ENCODE data around the gene SERPINB6. TPM values are rescaled to one million over a fixed set of nuclear protein-coding genes. Genes with fewer than 3 reads are reported as not detected.

Gene SERPINB6
- total RNA-seq, 2 experiments from 2014 or later: 55.2 to 56.0 TPM

DNA sequence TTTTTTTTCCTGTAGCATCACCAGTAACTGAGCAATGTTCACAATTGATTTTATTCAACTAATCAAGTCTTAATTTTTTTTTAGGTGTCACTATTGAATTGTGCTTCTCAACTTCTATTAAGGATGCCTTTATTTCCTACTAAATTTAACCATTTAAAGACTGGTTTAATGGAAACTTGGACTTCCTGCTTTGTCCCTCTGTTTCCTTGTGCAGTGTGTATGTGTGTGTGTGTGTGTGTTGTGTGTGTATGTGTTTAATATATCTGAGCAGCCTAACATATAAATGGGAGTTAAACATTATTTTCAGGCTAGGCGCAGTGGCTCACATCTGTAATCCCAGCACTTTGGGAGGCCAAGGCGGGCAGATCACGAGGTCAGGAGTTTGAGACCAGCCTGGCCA is 1.8 kb downstream of the SERPINB6 start:
- Mint-ChIP-seq H3K27ac (peak overlapping the region; percentile 45), H3K4me1 (peaks cover 45% of the 10 kb centered on the region), H3K4me3 (peak overlapping the region; percentile 48), H3K27me3 (no peaks in the 10 kb centered on the region), H3K9me3 (ENCODE audit: low read depth) (peaks cover 6% of the 10 kb centered on the region), H3K36me3 (peaks cover 13% of the 10 kb centered on the region)
- DNase-seq (no peak), ATAC-seq (no peak)
- CTCF ChIA-PET: no interaction called here

DNA sequence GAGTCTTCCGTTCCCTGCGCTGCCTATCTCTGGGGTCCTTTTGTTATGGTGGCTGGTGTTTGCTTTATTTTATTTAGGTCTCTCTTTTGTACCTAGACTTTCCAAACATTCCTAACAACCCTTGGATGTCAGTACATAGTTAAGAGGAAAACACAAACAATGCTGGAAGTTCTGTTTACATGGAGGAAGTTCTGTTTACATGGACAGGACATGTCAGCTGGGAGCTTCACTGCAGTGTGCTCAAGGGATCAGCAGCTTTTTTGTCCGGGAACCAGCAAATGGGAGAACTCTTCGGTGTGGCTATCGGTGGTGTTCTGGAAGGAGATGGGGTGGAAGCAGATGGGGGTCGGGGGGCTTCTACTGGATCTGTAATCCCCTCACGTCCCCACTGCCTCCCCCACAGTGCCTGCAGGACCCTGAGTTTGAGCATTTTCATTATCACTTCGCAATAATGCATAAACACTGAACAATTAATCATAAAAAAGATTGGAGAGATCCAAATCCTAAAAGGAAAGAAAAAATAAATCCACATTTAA is 2.7 kb downstream of the SERPINB6 start:
- Mint-ChIP-seq H3K9me3 (ENCODE audit: low read depth) (peaks cover 3% of the 10 kb centered on the region), H3K27ac (no peak overlapping the region), H3K27me3 (no peaks in the 10 kb centered on the region), H3K4me3 (no peak overlapping the region), H3K4me1 (peaks cover 39% of the 10 kb centered on the region), H3K36me3 (peaks cover 9% of the 10 kb centered on the region)
- CTCF ChIA-PET: interaction anchor here (0.9 kb wide), 1 partner anchor 36 kb away, joined by 3 read pairs; no protein-coding TSS in a partner anchor
- ATAC-seq: no peak
- no peak for DNase-seq

DNA sequence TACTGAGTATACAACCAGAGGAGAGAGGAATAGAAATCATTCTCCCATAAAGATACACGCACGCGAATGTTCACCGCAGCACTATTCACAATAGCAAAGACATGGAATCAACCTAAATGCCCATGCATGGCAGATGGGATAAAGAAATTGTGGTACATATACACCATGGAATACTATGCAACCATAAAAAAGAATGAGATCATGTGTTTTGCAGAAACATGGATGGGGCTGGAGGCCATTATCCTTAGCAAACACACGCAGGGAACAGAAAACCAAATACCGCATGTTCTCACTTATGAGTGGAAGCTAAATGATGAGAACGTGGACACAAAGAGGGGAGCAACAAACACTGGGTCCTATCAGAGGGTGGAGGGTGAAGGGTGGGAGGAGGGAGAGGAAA is 3.4 kb downstream of the SERPINB6 start:
- Mint-ChIP-seq H3K27ac (no peak overlapping the region), H3K4me3 (no peak overlapping the region), H3K36me3 (peaks cover 8% of the 10 kb centered on the region), H3K9me3 (ENCODE audit: low read depth) (no peaks in the 10 kb centered on the region), H3K4me1 (peaks cover 35% of the 10 kb centered on the region), H3K27me3 (no peaks in the 10 kb centered on the region)
- CTCF ChIA-PET: interaction anchor here (0.7 to 0.9 kb wide), 2 partner anchors 35 to 230 kb away, joined by 3 read pairs; no protein-coding TSS in a partner anchor
- no peak for DNase-seq
- no peak for ATAC-seq

DNA sequence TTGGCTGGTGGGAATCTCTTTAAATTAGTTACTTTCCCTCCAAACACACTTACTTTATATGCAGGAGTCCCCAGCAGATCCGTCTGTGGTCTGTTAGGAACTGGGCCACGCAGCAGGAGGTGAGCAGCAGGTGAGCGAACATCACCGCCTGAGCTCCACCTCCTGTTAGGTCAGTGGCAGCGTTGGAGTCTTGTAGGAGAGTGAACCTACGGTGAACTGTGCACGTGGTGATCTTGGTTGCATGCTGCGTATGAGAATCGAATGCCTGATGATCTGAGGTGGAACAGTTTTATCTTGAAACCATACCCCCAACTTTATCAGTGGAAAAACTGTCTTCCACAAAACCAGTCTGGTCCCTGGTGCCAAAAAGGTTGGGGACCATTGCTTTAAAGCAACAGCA is 5.0 kb downstream of the SERPINB6 start:
- ATAC-seq: no peak
- peaks cover 23% of the 10 kb centered on the region for H3K4me1 Mint-ChIP-seq

DNA sequence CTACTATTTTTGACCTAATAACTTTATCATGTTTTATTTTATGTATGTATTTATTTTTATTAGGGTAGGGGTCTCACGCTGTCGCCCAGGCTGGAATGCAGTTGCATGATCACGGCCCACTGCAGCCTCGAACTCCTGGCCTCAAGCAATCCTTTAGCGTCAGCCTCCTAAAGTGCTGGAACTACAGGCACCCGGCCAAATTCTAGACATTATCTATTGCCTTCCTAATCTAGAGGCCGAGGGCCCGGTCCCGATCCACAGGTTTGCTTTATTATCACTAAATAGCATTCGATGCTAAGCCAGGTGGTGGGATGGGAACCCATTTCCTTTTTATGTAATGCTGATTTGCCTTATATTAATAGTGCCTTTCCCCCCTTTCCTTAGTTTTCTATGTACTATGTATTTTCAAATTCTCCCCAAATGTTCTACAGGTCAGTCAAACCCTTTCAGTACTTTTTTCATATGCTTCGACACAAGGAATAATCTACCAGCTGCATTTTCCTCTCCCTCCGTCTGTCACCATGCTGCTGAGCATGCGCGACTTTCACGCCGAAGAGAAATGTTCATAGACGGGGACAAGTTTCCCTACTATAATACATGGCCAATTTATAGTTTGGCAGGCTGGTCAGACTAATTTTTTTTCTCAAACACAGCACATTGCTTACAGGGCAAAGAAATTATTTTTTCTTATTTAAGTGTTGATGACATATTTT is 6.4 kb downstream of the SERPINB6 start:
- H3K27ac Mint-ChIP-seq: no peak overlapping the region
- DNase-seq (no peak), ATAC-seq (no peak)
- H3K4me3 Mint-ChIP-seq: no peak overlapping the region
- H3K9me3 Mint-ChIP-seq (ENCODE audit: low read depth): no peaks in the 10 kb centered on the region
- H3K36me3 Mint-ChIP-seq: peaks cover 2% of the 10 kb centered on the region
- H3K4me1 Mint-ChIP-seq: peaks cover 16% of the 10 kb centered on the region
- CTCF ChIA-PET: interaction anchor here (1.3 to 2.4 kb wide), 4 partner anchors 10 to 25 kb away, joined by 3 to 11 read pairs (median 6); no protein-coding TSS in a partner anchor
- H3K27me3 Mint-ChIP-seq: no peaks in the 10 kb centered on the region

More for the DNA sequence above, 5.0 kb downstream of the SERPINB6 start:
- H3K4me3 Mint-ChIP-seq: no peak overlapping the region
- no peaks in the 10 kb centered on the region for H3K27me3 Mint-ChIP-seq
- no peak for DNase-seq
- H3K9me3 Mint-ChIP-seq (ENCODE audit: low read depth): no peaks in the 10 kb centered on the region
- H3K27ac Mint-ChIP-seq: no peak overlapping the region
- CTCF ChIA-PET: interaction anchor here (1.0 to 2.4 kb wide), 5 partner anchors 11 to 34 kb away, joined by 3 to 11 read pairs (median 5); no protein-coding TSS in a partner anchor
- peaks cover 2% of the 10 kb centered on the region for H3K36me3 Mint-ChIP-seq

DNA sequence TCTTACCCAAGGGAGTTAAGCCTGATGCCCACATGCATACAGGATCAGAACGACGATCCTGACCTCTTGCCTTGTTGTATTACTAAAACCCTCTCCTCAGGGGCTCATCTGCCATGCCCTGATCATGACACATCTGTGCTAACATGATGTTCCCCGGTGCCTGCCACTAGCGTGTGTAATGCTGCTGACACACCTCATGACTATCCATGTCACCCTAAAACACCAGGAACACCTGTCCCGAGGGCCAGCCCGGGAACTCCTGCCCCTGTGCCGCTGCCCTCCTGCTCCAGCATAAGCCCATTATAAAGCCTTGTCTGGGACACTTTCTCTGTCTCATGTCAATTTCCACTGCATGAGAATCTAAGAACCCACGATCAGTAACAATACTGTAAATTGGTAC is 7.6 kb downstream of the SERPINB6 start:
- CTCF ChIA-PET: interaction anchor here (0.9 to 2.0 kb wide), 2 partner anchors 10 to 12 kb away, joined by 3 to 7 read pairs; no protein-coding TSS in a partner anchor
- Mint-ChIP-seq H3K27ac (no peak overlapping the region), H3K36me3 (peaks cover 2% of the 10 kb centered on the region), H3K4me1 (peaks cover 10% of the 10 kb centered on the region), H3K9me3 (ENCODE audit: low read depth) (no peaks in the 10 kb centered on the region), H3K4me3 (no peak overlapping the region), H3K27me3 (no peaks in the 10 kb centered on the region)
- ATAC-seq: no peak
- DNase-seq: no peak

DNA sequence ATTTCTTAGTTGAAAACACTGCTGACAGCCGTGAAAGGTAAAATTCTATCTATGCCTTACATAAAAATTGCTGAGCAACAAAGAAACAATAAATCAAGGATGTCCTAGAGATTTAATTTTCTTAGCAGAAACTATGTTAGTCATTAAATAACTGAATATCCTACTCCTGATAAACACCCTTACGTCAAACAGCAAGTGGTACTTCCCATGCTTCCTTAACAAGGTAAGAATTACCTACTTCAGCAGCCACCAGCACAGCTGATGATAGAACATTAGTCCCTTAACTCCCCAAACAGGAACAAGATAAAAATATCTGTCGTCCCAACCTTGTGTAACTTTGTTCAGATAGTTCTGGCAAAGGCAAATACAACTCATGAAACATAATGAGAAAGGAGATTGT is 8.7 kb downstream of the SERPINB6 start:
- Mint-ChIP-seq H3K27ac (no peak overlapping the region), H3K36me3 (peaks cover 2% of the 10 kb centered on the region), H3K4me3 (no peak overlapping the region), H3K9me3 (ENCODE audit: low read depth) (no peaks in the 10 kb centered on the region), H3K4me1 (peaks cover 4% of the 10 kb centered on the region), H3K27me3 (no peaks in the 10 kb centered on the region)
- CTCF ChIA-PET: interaction anchor here (0.9 to 2.0 kb wide), 2 partner anchors 9 to 11 kb away, joined by 3 to 7 read pairs; no protein-coding TSS in a partner anchor
- ATAC-seq: no peak
- DNase-seq: no peak

DNA sequence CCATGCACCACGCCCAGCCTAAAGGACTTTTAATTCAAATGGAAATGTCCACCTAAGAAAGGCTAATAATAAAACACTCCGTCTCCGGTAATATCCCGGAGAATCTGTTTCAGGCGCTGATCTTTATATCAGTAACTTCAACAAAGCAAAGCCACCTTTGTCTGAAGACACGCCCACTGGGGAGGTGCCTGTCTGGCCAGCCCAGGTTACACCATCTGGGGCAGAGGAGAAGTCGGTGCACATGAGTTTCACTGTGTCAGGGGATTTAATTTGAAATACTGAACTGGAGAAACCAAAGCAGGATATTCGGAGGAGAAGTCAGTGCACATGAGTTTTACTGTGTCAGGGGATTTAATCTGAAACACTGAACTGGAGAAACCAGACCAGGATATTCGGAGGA is 9.4 kb downstream of the SERPINB6 start:
- Mint-ChIP-seq H3K4me3 (no peak overlapping the region), H3K27me3 (no peaks in the 10 kb centered on the region), H3K27ac (no peak overlapping the region), H3K4me1 (no peaks in the 10 kb centered on the region), H3K36me3 (peaks cover 2% of the 10 kb centered on the region), H3K9me3 (ENCODE audit: low read depth) (no peaks in the 10 kb centered on the region)
- ATAC-seq (no peak), DNase-seq (no peak)
- CTCF ChIA-PET: interaction anchor here (2.0 kb wide), 1 partner anchor 10 kb away, joined by 7 read pairs; no protein-coding TSS in a partner anchor

DNA sequence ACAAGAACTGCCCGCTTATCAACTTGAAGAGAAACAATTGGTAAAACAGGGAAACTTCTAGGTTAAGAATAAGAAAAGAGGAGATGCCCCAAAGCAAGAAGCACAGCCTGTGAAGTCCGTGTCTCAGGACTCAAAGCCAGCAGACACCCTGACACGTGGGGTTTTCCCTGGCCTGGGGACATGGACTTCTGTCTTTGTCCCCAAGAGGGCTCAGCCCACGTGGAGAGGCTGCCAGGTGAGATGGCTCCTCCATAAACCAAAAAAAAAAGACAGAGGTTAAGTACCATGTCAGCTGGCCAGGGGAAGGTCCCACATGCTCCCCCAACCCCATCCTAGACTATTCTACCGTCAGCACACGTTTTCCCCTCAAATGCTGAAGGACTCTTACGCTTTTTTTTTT is 9.9 kb downstream of the SERPINB6 start:
- Mint-ChIP-seq H3K27ac (no peak overlapping the region), H3K4me3 (no peak overlapping the region), H3K27me3 (no peaks in the 10 kb centered on the region), H3K9me3 (ENCODE audit: low read depth) (no peaks in the 10 kb centered on the region), H3K4me1 (no peaks in the 10 kb centered on the region), H3K36me3 (peaks cover 2% of the 10 kb centered on the region)
- ATAC-seq (no peak), DNase-seq (no peak)
- CTCF ChIA-PET: interaction anchor here (1.3 kb wide), 1 partner anchor 16 kb away, joined by 3 read pairs; no protein-coding TSS in a partner anchor

DNA sequence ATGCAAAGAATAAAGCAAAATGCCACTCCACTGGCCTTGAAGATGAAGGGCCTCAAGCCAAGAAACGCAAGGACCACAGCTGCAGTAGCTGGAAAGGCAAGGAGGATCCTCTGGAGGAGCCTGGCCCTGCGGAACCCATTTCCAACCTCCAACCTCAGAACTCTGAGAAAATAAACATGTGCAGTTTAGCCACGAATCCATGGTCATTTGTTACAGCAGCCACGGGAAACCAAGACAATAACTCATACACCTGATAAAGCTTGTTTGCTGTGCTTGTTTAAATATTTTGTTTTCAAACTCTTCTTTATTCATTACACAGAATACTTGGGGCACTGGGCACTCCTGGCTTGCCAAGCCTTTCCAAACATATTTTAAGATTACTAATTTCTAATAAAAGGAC is 10.4 kb downstream of the SERPINB6 start:
- DNase-seq: no peak
- H3K27me3 Mint-ChIP-seq: no peaks in the 10 kb centered on the region
- CTCF ChIA-PET: interaction anchor here (1.3 kb wide), 1 partner anchor 17 kb away, joined by 3 read pairs; no protein-coding TSS in a partner anchor

DNA sequence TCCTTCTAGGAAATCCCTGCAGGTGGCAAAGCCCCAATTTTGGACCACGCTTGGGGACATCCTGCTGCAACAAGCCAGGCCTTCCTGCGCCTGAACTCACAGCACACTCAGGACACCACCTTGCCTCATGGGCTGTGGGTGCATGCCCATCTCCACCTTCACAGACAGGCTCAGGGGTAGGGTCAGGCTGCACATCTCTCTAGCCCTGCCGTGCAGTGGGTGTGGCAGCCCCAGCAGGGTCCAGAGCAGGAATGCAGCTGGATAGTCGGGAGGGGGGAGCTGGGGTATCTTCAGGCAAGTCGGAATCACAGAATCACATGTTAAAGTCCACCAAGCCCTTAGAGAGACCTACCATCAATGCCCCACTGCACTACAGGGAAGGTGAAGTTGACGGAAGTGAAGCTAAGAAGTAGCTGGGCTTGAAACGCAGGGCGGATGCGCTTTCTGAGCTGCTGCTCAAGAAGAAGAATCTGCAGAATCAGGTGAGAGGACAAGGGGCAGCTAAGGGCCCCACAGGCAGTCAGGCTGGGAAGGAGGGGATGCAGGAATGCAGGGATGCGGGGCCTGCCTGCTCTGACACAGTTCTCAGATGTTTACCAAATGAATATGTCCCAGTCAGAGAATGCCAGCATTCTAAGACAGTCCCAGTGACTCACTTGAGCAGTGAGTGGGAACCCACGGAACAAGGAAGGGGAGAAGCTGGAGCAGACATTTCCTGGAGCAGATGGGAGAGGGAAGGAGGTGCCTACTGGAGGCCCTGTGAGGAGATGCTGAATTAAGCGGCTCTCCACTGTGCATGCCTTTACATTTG is 11.3 kb downstream of the SERPINB6 start:
- DNase-seq (no peak), ATAC-seq (no peak)
- no peaks in the 10 kb centered on the region for H3K9me3 Mint-ChIP-seq (ENCODE audit: low read depth)
- H3K4me3 Mint-ChIP-seq: no peak overlapping the region
- no peaks in the 10 kb centered on the region for H3K4me1 Mint-ChIP-seq
- H3K27me3 Mint-ChIP-seq: no peaks in the 10 kb centered on the region
- H3K27ac Mint-ChIP-seq: no peak overlapping the region
- CTCF ChIA-PET: interaction anchor here (1.3 kb wide), 1 partner anchor 18 kb away, joined by 3 read pairs; no protein-coding TSS in a partner anchor
- H3K36me3 Mint-ChIP-seq: no peaks in the 10 kb centered on the region

More for the DNA sequence above, 10.4 kb downstream of the SERPINB6 start:
- Mint-ChIP-seq H3K4me3 (no peak overlapping the region), H3K27ac (no peak overlapping the region), H3K36me3 (no peaks in the 10 kb centered on the region), H3K9me3 (ENCODE audit: low read depth) (no peaks in the 10 kb centered on the region), H3K4me1 (no peaks in the 10 kb centered on the region)
- ATAC-seq: no peak

DNA sequence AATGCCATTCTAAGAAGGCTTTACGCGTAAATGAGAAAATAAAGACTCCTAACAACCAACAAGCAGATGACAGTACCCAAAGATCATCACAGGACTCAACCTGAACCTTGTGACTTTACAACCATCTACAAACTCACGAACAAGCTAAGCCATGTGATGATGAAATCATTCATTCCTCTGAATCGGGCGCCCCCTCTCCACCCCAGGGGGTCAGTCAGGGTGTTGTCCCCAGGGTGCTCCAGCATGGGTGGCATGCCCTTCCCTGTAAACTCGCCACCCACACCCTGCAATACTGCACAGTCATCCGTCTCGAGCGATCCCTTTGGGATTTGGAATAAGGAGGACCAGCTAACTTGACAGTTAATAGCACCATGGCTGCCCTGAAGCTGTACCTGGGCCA is 12.6 kb downstream of the SERPINB6 start:
- no peaks in the 10 kb centered on the region for H3K27me3 Mint-ChIP-seq
- no peaks in the 10 kb centered on the region for H3K9me3 Mint-ChIP-seq (ENCODE audit: low read depth)
- no peak for ATAC-seq
- no peaks in the 10 kb centered on the region for H3K4me1 Mint-ChIP-seq
- H3K4me3 Mint-ChIP-seq: no peak overlapping the region
- DNase-seq: peak; percentile 35
- H3K36me3 Mint-ChIP-seq: peaks cover 4% of the 10 kb centered on the region
- no peak overlapping the region for H3K27ac Mint-ChIP-seq
- CTCF ChIA-PET: interaction anchor here (1.3 to 1.4 kb wide), 2 partner anchors 12 to 16 kb away, joined by 3 read pairs; no protein-coding TSS in a partner anchor

DNA sequence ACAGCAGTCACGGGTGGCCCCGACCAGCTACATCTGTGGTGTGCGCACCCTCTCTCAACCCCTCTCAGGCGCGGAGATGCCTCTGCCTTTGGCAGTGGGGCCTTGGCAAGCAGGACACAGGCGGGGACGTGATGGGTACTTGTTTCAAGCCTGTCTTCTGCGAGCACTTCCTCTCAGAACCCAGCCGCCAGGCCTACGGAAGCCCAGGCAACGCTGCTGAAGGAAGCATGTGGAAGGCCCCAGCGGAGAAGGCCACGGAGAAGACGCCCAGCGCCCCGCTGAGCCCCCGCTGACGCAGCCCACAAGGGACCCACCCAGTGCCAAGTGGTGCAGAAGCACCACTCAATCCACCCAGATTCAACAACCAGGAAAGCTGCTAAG is 13.0 kb downstream of the SERPINB6 start:
- Mint-ChIP-seq H3K36me3 (peaks cover 4% of the 10 kb centered on the region), H3K9me3 (ENCODE audit: low read depth) (no peaks in the 10 kb centered on the region), H3K4me1 (peaks cover under 1% of the 10 kb centered on the region), H3K27ac (no peak overlapping the region), H3K4me3 (no peak overlapping the region), H3K27me3 (no peaks in the 10 kb centered on the region)
- DNase-seq (peak; percentile 29), ATAC-seq (no peak)
- CTCF ChIA-PET: interaction anchor here (1.3 to 1.4 kb wide), 2 partner anchors 11 to 15 kb away, joined by 3 read pairs; no protein-coding TSS in a partner anchor

Data from activated CD8-positive, alpha-beta memory T cell treated with anti-CD3 and anti-CD28 coated beads, Interleukin-2, amount 10 ng/mL, durations not matched to agents 7 days and 5 days (primary cell).